Measurements from ENCODE around the gene GPR35. TPM values are rescaled to one million over a fixed set of nuclear protein-coding genes. Genes with fewer than 3 reads are reported as not detected.

The GPR35 gene
- total RNA-seq, 2 donors from 2014 or later = 0.55 to 0.71 TPM

Other genes starting within 250 kb of the GPR35 start
- gene GPC1, start 189.8 kb upstream of the GPR35 start, total RNA-seq = 10 to 100 TPM; 37.8 to 69.7 TPM
- 10 to 100 TPM in 1 of 2 donors, 1 to 10 TPM in 1; 7.4 to 13.3 TPM for gene ANKMY1, start 67.5 kb upstream of the GPR35 start, total RNA-seq
- 1 to 10 TPM; 1.4 to 2.8 TPM for gene DUSP28, start 65.1 kb upstream of the GPR35 start, total RNA-seq
- 10 to 100 TPM; 38.4 to 52.4 TPM for gene RNPEPL1, start 57.0 kb upstream of the GPR35 start, total RNA-seq
- gene CAPN10, start 38.7 kb upstream of the GPR35 start, total RNA-seq = 10 to 100 TPM; 58.9 to 61.9 TPM
- gene AQP12B, start 57.4 kb downstream of the GPR35 start, total RNA-seq = not detected
- not detected for gene AQP12A, start 66.4 kb downstream of the GPR35 start, total RNA-seq
- 10 to 100 TPM; 58.8 to 83.1 TPM for gene KIF1A, start 194.7 kb downstream of the GPR35 start, total RNA-seq
- under 1 TPM in 1 of 2 donors, not detected in 1; 0.31 TPM for gene AGXT, start 243.3 kb downstream of the GPR35 start, total RNA-seq